GM21737 (cell line): ENCODE measurements around the gene ZMAT5.

Experiments
- ATAC-seq: cut with Tn5 transposase; IDR thresholded peaks from one replicate; pipeline ENCODE4 v1.9.1; 2021; ENCODE audit warnings: mild to moderate bottlenecking, moderate library complexity; ENCODE audit not compliant: unreplicated experiment

ZMAT5 gene

DNA sequence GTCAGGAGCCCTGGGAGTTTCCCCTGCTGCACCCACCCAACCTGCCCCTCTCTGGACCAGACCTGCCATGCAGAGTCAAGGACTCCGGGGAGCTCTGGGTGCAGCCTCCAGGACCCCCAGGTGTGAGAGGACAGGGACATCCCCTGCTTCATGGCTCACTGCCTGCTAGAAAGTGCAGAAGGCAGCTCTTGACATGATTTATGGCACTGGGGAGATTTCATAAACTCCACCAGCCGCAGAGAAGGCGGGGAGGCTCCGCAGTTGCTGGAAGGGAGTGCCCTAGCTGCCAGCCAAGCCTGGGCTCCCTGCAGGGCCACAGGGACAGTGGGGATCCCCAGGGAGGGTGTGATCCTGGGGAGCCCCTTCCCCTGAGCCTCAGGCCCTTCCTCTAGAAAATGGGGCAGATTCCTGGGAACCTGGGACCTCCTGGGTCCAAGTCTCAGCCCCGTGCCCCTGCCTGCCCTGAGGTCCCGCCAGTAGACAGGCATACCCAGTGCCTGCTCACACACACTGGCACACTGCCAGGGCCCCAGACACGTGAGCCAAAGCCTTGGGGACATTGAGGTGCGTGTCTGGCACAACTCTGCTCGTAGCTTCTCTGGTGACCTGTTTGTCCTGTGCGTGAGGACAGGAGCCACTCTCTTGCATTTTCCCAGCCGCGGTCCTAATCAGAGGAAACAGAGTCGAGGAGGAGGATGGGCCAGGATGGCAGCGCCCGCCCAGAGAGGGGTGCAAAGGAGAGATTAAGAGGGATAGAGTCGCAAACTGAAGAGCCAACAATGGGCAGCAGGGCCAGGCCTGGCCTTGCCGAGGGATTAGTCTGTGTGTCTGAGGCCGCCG, 33.2 kb downstream of the ZMAT5 start:
- no peak for ATAC-seq

- no peak for ATAC-seq
Observed at GRCh38 chr22:29732883-29733282, 33.9 kb downstream of the ZMAT5 start.

- no peak for ATAC-seq
Observed at GRCh38 chr22:29731058-29731850, 35.6 kb downstream of the ZMAT5 start.

GRCh38 chr22:29729161-29729560, 37.6 kb downstream of the ZMAT5 start:
- no peak for ATAC-seq

GRCh38 chr22:29727131-29727523, 39.7 kb downstream of the ZMAT5 start:
- no peak for ATAC-seq

GRCh38 chr22:29726512-29727130, 40.2 kb downstream of the ZMAT5 start:
- no peak for ATAC-seq

DNA sequence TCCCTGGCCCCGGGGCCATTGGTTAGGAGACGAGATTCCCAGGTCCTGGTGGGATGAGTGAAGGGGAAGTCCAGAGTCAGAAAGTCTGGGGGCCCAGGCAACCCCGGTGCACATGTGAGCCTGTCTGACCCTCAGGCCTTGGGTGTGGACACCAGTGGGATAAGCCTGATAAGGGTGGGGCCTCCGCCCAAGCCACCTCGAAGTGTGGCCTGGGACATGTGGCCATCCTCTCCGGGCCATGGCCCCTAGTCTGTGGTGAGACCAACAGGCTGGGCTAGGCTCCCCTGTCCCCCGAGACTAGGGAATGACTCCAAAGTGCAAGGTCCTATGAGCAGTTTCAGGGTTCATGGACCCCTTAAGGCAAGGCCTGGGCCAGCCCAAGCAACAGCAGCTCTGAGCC, 40.7 kb downstream of the ZMAT5 start:
- no peak for ATAC-seq

- no peak for ATAC-seq
Observed at GRCh38 chr22:29724843-29725242, 42.0 kb downstream of the ZMAT5 start.

DNA sequence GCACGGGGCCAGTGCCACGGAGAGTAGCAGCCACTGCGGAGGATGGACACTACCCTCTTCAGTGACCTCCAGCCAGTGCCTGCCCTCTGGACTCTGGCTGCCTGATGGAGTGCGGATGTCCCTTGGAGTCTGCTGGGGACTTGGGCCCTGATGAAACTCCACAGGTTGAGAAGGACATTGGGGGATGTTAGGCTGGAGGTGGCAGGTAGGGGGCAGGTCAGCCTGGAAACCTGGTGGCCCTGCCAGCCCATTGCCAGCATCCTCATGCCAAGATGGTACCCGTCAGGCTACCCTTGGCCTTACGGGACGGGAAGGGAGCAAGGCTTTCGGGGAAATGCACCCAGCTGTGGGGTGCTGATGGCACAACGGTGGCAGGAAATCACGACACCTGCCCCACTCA, 43.0 kb downstream of the ZMAT5 start:
- no peak for ATAC-seq

- no peak for ATAC-seq
Observed at GRCh38 chr22:29722587-29722986, 44.2 kb downstream of the ZMAT5 start.

- no peak for ATAC-seq
Observed at GRCh38 chr22:29722151-29722550, 44.7 kb downstream of the ZMAT5 start.

- no peak for ATAC-seq
Observed at GRCh38 chr22:29720811-29721323, 45.9 kb downstream of the ZMAT5 start.

DNA sequence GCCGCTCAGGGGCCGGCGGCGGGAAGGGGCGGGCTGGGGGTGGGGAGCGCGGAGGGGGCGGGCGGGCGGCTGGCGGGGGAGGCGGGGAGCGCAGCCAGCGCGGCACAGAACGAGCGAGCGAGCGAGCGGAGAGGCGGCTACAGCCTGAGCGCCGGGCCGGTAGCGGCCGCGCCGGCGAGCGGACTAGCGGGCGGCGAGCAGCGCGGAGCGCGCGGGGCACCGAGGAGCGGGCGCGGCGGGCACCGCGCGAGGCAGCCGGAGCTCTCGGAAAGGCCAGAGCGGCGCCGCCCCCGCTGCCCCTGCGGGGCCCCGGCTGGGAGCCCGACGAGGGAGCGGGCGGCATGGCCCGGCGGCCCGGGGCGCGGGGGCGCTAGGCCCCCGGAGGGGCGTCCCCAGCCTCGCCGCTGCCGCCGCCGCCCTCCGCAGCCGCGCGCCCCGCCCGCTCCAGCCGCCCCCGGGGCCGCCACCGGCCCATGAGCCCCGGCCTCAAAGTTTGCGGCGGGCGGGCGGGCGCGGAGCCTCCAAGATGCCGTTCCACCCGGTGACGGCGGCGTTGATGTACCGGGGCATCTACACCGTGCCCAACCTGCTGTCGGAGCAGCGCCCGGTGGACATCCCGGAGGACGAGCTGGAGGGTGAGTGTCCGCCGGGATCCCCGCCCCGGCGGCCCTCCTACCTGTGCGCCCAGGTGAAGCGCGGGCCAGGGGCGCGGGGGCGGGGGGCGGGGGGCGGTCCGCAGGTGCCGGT, 46.7 kb downstream of the ZMAT5 start, which contains the start of gene CABP7:
TSS of gene CABP7 (plus strand) at position 105 of the 747 bp plus-strand sequence. CDS start at position 527, 422 bp downstream.
- no peak for ATAC-seq

GRCh38 chr22:29718949-29719898, 47.6 kb downstream of the ZMAT5 start:
- ATAC-seq, result no peak

DNA sequence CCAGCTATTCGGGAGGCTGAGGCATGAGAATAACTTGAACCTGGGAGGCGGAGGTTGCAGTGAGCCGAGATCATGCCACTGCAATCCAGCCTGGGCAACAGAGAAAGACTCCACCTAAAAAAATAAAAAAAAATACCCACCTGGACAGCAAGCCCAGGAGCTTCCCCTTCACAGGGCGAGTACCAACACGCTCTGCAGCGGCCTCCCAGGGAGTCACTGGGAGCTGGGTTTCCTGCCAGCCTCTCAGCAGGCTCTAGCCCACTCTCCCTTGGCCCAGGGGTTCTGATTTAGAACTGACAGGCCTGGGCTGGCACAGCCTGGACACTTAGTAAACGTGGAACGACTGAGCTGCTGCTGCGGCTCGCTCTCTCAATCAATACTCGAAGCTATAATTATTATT, 49.0 kb downstream of the ZMAT5 start:
- no peak for ATAC-seq

GRCh38 chr22:29716814-29717545, 49.8 kb downstream of the ZMAT5 start:
- no peak for ATAC-seq

- no peak for ATAC-seq
Observed at GRCh38 chr22:29715705-29716104, 51.1 kb downstream of the ZMAT5 start.

DNA sequence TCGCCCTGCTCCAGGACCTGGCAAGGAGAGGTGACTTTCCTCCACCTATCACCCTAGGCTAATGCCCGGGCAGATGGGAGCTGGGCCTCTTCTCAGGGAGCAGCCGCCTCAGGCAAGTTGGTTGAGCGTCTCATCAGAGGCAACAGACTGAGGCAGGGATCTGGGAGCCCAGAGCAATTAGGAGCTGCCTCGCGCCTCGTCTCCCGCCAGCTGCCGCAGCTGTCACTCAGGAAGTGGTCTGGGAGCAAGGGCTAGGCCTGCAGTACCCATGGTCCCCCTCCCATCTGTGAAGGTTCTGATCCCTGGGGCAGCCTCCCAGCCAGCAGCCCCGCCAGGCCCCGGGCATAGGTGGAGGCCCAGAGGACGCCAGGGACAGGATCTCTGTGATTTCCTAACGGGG, 51.6 kb downstream of the ZMAT5 start:
- ATAC-seq, result no peak
